ENCODE measurements around the gene KCNC4. TPM values are rescaled to one million over a fixed set of nuclear protein-coding genes. Genes with fewer than 3 reads are reported as not detected.

Gene KCNC4
- total RNA-seq, 4 donors from 2014 or later: 4.4 to 12.0 (median 6.7) TPM

GRCh38 chr1:110187139-110187890, 22.8 kb upstream of the KCNC4 start:
- ATAC-seq (ENCODE audit: low FRiP score) (no peak), DNase-seq (ENCODE audit: low spot score) (no peak)
- no peak for TF ChIP-seq CTCF (IDR thresholded peaks at IDR 0.05)

DNA sequence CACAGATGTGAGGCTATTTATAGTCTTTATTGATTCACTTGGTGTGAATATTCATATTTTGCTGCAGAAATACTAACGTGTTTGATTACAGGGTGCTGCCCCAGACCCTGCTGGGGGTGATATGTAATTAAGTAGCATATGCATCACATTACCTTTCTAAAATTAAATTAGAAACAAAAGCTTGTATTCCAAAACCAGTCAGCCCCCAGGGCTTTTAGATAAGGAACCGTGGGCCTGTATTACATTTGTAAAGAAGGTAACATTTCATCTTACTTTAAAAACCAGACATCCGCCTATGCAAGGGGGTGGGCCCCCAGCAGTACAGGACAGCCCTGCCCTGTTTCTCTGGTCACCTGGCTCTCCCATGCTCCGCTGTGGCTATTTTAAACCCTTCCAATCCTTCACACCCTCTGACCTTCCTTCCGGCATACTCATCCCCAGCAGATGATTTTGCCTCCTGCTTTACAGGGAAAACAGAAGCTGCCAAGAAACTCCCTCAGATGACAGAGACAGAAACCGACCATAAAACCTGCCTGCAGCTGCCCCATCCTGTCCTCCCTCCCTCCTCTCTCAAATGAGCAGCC, 22.0 kb upstream of the KCNC4 start:
- DNase-seq (ENCODE audit: low spot score) (no peak), ATAC-seq (ENCODE audit: low FRiP score) (peak; percentile 60)
- TF ChIP-seq CTCF (IDR thresholded peaks at IDR 0.05): no peak

DNA sequence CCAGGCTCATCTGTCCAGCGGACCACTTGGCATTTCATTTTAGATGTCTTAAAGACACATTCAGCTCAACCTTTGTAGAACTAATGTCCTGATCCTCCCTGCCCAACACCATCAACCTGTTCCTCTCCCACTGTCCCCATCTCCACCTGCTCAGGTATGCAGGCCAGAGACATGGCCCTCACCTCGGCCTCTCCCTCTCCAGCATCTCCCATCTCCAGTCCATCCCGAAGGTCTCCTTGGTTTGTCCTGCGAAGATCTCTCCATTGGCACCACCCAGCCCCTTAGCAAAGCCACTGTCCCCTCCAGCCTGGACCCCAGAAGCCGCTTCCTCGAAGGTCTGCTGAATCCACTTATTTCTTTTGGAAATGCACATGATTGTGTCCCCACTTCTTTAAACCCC, 20.9 kb upstream of the KCNC4 start:
- DNase-seq (ENCODE audit: low spot score) (no peak), ATAC-seq (ENCODE audit: low FRiP score) (no peak)
- no peak for TF ChIP-seq CTCF (IDR thresholded peaks at IDR 0.05)

DNA sequence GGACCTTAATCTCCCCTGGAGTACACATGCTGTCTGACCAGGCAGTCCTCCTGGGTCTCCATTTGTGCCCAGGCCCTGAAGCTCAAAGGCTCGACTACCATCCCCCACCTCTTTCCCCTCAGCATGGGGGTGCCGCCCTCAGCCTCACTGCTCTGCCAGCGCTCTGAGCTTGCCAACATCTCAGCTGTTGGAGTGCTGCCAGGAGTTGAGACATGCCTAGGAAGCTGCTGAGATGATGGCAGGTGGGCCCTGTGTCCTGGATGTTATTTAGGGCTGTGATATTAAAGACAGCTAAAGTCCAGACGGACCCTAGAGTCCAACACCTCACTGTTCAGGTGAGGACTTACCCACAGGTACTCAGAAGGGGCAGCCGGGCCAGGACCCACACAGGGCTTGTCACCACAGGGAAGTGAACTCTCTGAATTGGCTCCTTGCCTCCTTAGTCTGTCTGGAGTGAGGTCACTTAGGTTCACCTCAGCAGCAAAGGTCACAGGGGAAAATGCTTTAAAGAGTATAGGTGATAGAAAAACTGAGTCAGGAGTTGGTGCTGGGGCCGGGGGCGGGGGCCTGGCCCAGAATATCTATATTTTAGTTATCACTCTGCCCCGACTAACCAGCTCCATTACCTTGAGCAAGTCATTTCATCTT, 19.7 kb upstream of the KCNC4 start:
- DNase-seq (ENCODE audit: low spot score): no peak
- no peak for ATAC-seq (ENCODE audit: low FRiP score)
- TF ChIP-seq CTCF (IDR thresholded peaks at IDR 0.05): no peak

DNA sequence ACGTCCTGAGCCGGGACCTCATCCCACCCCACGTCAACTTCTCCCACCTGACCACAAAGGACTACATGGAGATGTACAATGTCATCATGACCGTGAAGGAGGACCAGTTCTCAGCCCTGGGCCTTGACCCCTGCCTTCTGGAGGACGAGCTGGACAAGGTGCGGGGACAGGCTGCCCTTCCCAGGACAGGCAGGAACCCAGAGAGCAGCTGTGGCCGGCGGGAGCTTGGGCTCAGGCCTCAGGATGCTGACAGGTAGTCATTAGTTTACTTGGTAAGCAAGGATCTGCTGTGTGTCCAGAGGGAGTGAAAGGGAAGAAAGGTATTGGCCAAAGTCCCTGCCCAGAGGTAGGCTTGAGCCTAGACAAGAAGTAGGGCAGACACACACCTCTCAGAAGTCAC, 17.6 kb upstream of the KCNC4 start:
- no peak for TF ChIP-seq CTCF (IDR thresholded peaks at IDR 0.05)
- ATAC-seq (ENCODE audit: low FRiP score) (no peak), DNase-seq (ENCODE audit: low spot score) (no peak)

- no peak for TF ChIP-seq CTCF (IDR thresholded peaks at IDR 0.05)
- no peak for DNase-seq (ENCODE audit: low spot score)
- no peak for ATAC-seq (ENCODE audit: low FRiP score)
Measured at GRCh38 chr1:110195196-110195595, 14.9 kb upstream of the KCNC4 start.

Data from omental fat pad (tissue), 4 donors.